OCI-LY3 (cell line): ENCODE data around the gene PNMA6E.

Experiments
- H2AFZ ChIP-seq: fragments of 200-600, 300-600 bp; shearing (Covaris generic); 2 replicates; pipeline ENCODE4 v1.6.0; 2014; ENCODE audit warnings: antibody characterized with exemption, low read depth, low read length
- H3K27ac ChIP-seq: fragments of 200-600, 300-600 bp; sonication (generic); 2 replicates; pipeline ENCODE4 v1.5.1; 2014; ENCODE audit warnings: mild to moderate bottlenecking, low read length, moderate library complexity, mixed read lengths
- H3K27me3 ChIP-seq: fragments of 200-600, 300-600 bp; sonication (generic); 2 replicates; pipeline ENCODE4 v1.6.1; 2014; ENCODE audit warnings: low read depth, low read length, mixed read lengths
- H3K36me3 ChIP-seq: fragments of 200-600, 300-600 bp; sonication (generic); replicated peaks from 2 replicates; pipeline ENCODE3; 2014; ENCODE audit warnings: low read depth, low read length, mixed read lengths
- H3K4me1 ChIP-seq: fragments of 300-600, 200-600 bp; sonication (generic); 2 replicates; pipeline ENCODE4 v1.6.1; 2014; ENCODE audit warnings: low read length, mixed read lengths
- H3K4me2 ChIP-seq: fragments of 200-600, 300-600 bp; sonication (generic); 2 replicates; pipeline ENCODE4 v1.6.1; 2014; ENCODE audit warnings: low read length, mixed read lengths
- H3K4me3 ChIP-seq: fragments of 300-600, 200-600 bp; sonication (generic); 2 replicates; pipeline ENCODE4 v1.5.1; 2014; ENCODE audit warnings: antibody characterized with exemption, mild to moderate bottlenecking, low read length, moderate library complexity
- H3K79me2 ChIP-seq: fragments of 300-600, 200-600 bp; shearing (Covaris generic); 2 replicates; pipeline ENCODE4 v1.6.1; 2014; ENCODE audit warnings: mild to moderate bottlenecking, low read length, mixed read lengths
- H3K9ac ChIP-seq: fragments of 300-600, 200-600 bp; shearing (Covaris generic); 2 replicates; pipeline ENCODE4 v1.6.0; 2014; ENCODE audit warnings: mild to moderate bottlenecking, low read length, moderate library complexity
- H3K9me3 ChIP-seq: fragments of 200-600, 300-600 bp; shearing (Covaris generic); 2 replicates; pipeline ENCODE4 v1.6.1; 2014; ENCODE audit warnings: low read length, mixed read lengths; ENCODE audit not compliant: insufficient read depth
- H4K20me1 ChIP-seq: fragments of 200-600, 300-600 bp; sonication (generic); 2 replicates; pipeline ENCODE4 v1.6.1; 2016; ENCODE audit warnings: low read length, mixed read lengths; ENCODE audit not compliant: insufficient read depth
- CTCF ChIP-seq: fragments of 200-600, 300-600 bp; sonication (generic); IDR thresholded peaks from 2 replicates; pipeline ENCODE4 v1.5.1; 2014; ENCODE audit warnings: antibody characterized with exemption, low read length, low read depth
- EZH2phosphoT487 ChIP-seq: fragments of 200-600 bp; shearing (Covaris generic); IDR thresholded peaks from 2 replicates; pipeline ENCODE4 v1.6.1; 2018; ENCODE audit warnings: antibody characterized with exemption, mixed run types, low read depth

The PNMA6E gene

GRCh38 chrX:153352858-153353257, 48.3 kb downstream of the PNMA6E start:
- H3K27me3 ChIP-seq = no peaks in the 10 kb centered on the region
- H3K9ac ChIP-seq = no peak overlapping the region
- no peak overlapping the region for H3K4me3 ChIP-seq
- no peaks in the 10 kb centered on the region for H3K4me1 ChIP-seq
- H2AFZ ChIP-seq = no peak overlapping the region
- no peaks in the 10 kb centered on the region for H3K9me3 ChIP-seq
- no peak overlapping the region for H3K4me2 ChIP-seq
- TF ChIP-seq CTCF = no peak
- no peak for TF ChIP-seq EZH2phosphoT487
- H3K36me3 ChIP-seq = peaks cover 22% of the 10 kb centered on the region
- H4K20me1 ChIP-seq = peaks cover 11% of the 10 kb centered on the region; the same call in 1 of the 2 replicates
- no peak overlapping the region for H3K27ac ChIP-seq
- no peaks in the 10 kb centered on the region for H3K79me2 ChIP-seq

GRCh38 chrX:153351981-153352380, 49.2 kb downstream of the PNMA6E start:
- no peak for TF ChIP-seq EZH2phosphoT487
- TF ChIP-seq CTCF = no peak
- Histone ChIP-seq H4K20me1 (peaks cover 11% of the 10 kb centered on the region; the same call in 1 of the 2 replicates), H3K27ac (no peak overlapping the region), H3K4me2 (no peak overlapping the region), H3K4me3 (no peak overlapping the region), H3K36me3 (peaks cover 29% of the 10 kb centered on the region), H3K4me1 (no peaks in the 10 kb centered on the region), H3K27me3 (no peaks in the 10 kb centered on the region), H2AFZ (no peak overlapping the region), H3K9me3 (no peaks in the 10 kb centered on the region), H3K9ac (no peak overlapping the region), H3K79me2 (no peaks in the 10 kb centered on the region)

GRCh38 chrX:153349952-153350351, 51.2 kb downstream of the PNMA6E start:
- no peak overlapping the region for H3K4me3 ChIP-seq
- TF ChIP-seq CTCF (no peak), EZH2phosphoT487 (no peak)
- no peaks in the 10 kb centered on the region for H3K27me3 ChIP-seq

GRCh38 chrX:153348421-153348820, 52.7 kb downstream of the PNMA6E start:
- H3K9ac ChIP-seq = no peak overlapping the region
- peaks cover 26% of the 10 kb centered on the region for H4K20me1 ChIP-seq
- no peaks in the 10 kb centered on the region for H3K27me3 ChIP-seq
- H3K79me2 ChIP-seq = peaks cover 17% of the 10 kb centered on the region
- no peak overlapping the region for H3K27ac ChIP-seq
- H3K36me3 ChIP-seq = peaks cover 50% of the 10 kb centered on the region
- H3K4me2 ChIP-seq = no peak overlapping the region
- no peaks in the 10 kb centered on the region for H3K4me1 ChIP-seq
- no peak overlapping the region for H2AFZ ChIP-seq
- TF ChIP-seq CTCF (no peak), EZH2phosphoT487 (no peak)
- no peak overlapping the region for H3K4me3 ChIP-seq
- H3K9me3 ChIP-seq = no peaks in the 10 kb centered on the region

More at GRCh38 chrX:153349952-153350351, 51.2 kb downstream of the PNMA6E start:
- Histone ChIP-seq H3K27ac (no peak overlapping the region), H4K20me1 (peaks cover 12% of the 10 kb centered on the region; the same call in 1 of the 2 replicates), H3K4me2 (no peak overlapping the region), H3K9me3 (no peaks in the 10 kb centered on the region), H3K79me2 (0 out of 2 replicates have a peak, but pooled peaks cover 2% of the 10 kb centered on the region), H3K36me3 (peaks cover 36% of the 10 kb centered on the region), H3K4me1 (no peaks in the 10 kb centered on the region), H2AFZ (no peak overlapping the region), H3K9ac (no peak overlapping the region)
